ENCODE data around the gene ASCC1.
"Not testable (repeated sequence)": the region's sequence is repeated elsewhere in the genome, so short reads cannot be mapped to it uniquely, and the experiment has no call there.

ASCC1 gene

DNA sequence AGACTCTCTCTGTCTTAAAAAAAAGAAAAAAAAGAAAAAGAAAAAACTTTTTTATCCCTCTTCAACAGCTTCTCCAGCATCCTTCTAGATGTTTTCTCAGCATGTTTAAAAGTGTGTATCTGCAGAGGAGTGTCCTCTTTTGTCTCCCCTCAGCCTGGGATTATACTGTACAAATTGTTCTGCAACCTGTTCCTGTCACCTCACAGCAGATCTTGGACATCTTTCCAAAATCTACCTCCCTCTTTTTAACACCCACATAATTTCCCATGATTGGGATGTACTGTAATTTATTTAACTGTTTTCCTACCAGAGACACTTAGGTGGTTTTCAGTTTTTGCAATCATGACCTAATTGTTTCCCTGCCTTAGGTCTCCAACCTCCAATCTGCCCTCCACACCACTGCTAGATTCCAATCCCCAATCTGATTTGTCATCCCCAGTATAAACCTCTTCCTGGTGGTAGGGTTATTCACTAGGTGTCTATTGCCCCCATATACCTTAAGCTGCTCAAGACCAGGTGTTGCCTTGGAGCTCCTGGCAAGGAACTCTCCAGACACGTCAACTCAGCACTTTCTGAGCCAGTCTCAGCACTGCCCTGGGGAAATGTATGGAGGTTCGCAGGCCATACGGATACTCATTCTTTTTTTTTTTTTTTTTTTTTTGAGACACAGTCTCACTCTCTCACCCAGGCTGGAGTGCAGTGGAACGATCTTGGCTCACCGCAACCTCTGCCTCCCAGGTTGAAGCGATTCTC, 40.1 kb upstream of the ASCC1 start:
- no peak for DNase-seq (ENCODE audit: low spot score)
- TF ChIP-seq, protein P1, sequence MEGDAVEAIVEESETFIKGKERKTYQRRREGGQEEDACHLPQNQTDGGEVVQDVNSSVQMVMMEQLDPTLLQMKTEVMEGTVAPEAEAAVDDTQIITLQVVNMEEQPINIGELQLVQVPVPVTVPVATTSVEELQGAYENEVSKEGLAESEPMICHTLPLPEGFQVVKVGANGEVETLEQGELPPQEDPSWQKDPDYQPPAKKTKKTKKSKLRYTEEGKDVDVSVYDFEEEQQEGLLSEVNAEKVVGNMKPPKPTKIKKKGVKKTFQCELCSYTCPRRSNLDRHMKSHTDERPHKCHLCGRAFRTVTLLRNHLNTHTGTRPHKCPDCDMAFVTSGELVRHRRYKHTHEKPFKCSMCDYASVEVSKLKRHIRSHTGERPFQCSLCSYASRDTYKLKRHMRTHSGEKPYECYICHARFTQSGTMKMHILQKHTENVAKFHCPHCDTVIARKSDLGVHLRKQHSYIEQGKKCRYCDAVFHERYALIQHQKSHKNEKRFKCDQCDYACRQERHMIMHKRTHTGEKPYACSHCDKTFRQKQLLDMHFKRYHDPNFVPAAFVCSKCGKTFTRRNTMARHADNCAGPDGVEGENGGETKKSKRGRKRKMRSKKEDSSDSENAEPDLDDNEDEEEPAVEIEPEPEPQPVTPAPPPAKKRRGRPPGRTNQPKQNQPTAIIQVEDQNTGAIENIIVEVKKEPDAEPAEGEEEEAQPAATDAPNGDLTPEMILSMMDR (IDR thresholded peaks at IDR 0.05; ENCODE audit: extremely low read depth, insufficient read depth, missing control alignments): no peak
- in situ Hi-C loops (cut with MboI; ENCODE audit: low pct_unique_long_range_greater_than_20kb, low sequenced_read_pairs, unreplicated experiment): loop anchor here (10.0 kb wide), 1 partner anchor 79 kb away; no protein-coding TSS in a partner anchor

DNA sequence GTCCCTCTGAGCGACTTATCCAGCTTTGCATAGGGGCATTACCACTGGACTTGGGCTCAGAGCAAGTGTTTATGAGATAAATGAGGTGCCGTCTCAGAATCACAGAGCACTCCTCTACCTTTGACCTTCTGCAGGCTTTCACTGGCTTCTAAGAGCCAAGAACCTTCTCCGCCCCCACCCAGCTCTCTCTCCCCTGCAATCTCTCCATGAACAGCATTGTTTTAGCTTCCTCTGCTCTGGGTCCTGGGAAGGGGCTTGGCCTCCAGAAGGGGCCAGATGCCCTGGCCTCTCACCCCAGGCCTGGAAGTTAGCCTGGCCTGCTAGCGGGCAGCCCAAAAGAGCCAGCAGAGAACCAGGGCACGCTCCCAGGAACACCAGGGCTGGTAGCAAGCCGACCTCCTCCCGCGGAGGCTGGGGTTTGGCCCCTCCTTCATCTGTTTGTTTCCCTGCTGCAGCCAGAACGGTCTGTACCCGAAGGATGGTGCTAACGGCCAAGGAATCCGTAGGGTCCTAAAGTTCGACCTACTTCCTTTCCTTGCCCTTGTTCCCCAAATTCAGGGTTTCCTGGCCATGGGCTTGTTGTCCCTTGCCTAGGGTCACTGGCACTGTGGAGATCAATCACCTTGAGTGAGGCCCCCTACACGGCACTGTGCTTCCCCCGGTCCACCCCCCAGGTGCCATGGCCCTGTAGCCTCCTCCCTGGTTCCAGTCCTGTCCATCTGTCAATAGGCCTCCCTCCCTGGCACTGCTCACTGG, 38.9 kb upstream of the ASCC1 start:
- TF ChIP-seq, protein P1 (IDR thresholded peaks at IDR 0.05; ENCODE audit: extremely low read depth, insufficient read depth, missing control alignments): peak; percentile 3
- peak; percentile 55 for DNase-seq (ENCODE audit: low spot score)
- in situ Hi-C loops (cut with MboI; ENCODE audit: low pct_unique_long_range_greater_than_20kb, low sequenced_read_pairs, unreplicated experiment): loop anchor here (10.0 kb wide), 1 partner anchor 80 kb away; no protein-coding TSS in a partner anchor

GRCh38 chr10:72253578-72253977, 37.5 kb upstream of the ASCC1 start:
- in situ Hi-C loops (cut with MboI; ENCODE audit: low pct_unique_long_range_greater_than_20kb, low sequenced_read_pairs, unreplicated experiment): loop anchor here (10.0 kb wide), 1 partner anchor 81 kb away; no protein-coding TSS in a partner anchor
- no peak for DNase-seq (ENCODE audit: low spot score)

DNA sequence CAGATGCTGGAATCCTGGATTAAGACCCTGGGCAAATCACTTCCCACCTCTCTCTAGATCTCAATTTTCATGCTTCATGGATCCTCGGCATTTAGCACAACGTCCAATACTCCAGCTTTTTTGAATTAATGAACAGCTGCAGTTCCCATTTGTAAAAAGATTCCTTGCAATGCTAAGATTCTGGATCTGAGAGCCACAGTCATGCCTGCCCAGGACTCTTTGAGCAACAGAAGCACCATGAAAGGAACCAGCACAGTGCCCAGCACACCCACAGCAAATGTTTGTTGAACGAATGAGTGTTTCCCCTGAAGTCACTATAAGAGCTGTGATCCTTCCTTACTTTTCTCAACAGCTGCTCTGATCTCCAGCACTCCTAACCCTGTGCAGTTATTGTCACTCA, 36.9 kb upstream of the ASCC1 start:
- no peak for DNase-seq (ENCODE audit: low spot score)
- in situ Hi-C loops (cut with MboI; ENCODE audit: low pct_unique_long_range_greater_than_20kb, low sequenced_read_pairs, unreplicated experiment): loop anchor here (10.0 kb wide), 1 partner anchor 82 kb away; no protein-coding TSS in a partner anchor

More at GRCh38 chr10:72253578-72253977, 37.5 kb upstream of the ASCC1 start:
- TF ChIP-seq, protein P1 (IDR thresholded peaks at IDR 0.05; ENCODE audit: extremely low read depth, insufficient read depth, missing control alignments): no peak

GRCh38 chr10:72251635-72252034, 35.6 kb upstream of the ASCC1 start:
- TF ChIP-seq, protein P1 (IDR thresholded peaks at IDR 0.05; ENCODE audit: extremely low read depth, insufficient read depth, missing control alignments): no peak
- no peak for DNase-seq (ENCODE audit: low spot score)
- in situ Hi-C loops (cut with MboI; ENCODE audit: low pct_unique_long_range_greater_than_20kb, low sequenced_read_pairs, unreplicated experiment): loop anchor here (10.0 kb wide), 1 partner anchor 83 kb away; no protein-coding TSS in a partner anchor

More for the DNA sequence above, 36.9 kb upstream of the ASCC1 start:
- TF ChIP-seq, protein P1 (IDR thresholded peaks at IDR 0.05; ENCODE audit: extremely low read depth, insufficient read depth, missing control alignments): no peak

GRCh38 chr10:72250666-72251065, 34.6 kb upstream of the ASCC1 start:
- no peak for DNase-seq (ENCODE audit: low spot score)
- in situ Hi-C loops (cut with MboI; ENCODE audit: low pct_unique_long_range_greater_than_20kb, low sequenced_read_pairs, unreplicated experiment): loop anchor here (10.0 kb wide), 1 partner anchor 84 kb away; no protein-coding TSS in a partner anchor
- TF ChIP-seq, protein P1 (IDR thresholded peaks at IDR 0.05; ENCODE audit: extremely low read depth, insufficient read depth, missing control alignments): no peak

DNA sequence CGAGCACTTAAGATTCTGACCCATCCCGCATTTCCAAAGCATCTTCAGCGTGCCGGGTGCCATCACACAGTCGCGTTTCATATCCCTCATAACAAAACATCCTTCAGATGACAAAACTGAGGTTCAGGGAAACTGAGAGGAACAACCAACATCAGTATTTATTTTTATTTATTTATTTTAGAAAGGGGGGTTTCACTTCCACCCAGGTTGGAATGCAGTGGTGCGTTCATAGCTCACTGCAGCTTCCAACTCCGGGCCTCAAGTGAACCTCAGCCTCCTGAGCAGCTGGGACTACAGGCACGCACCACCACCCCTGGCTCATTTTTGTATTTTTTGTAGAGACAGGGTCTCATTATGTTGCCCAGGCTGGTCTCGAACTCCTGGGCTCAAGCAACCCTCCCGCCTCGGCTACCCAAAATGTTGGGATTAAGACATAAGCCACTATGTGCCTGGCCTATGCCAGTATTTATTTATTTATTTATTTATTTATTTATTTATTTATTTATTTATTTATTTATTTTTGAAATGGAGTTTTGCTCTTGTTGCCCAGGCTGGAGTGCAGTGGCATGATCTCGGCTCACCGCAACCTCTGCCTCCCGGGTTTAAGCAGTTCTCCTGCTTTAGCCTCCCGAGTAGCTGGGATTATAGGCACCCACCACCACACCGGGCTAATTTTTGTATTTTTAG, 33.2 kb upstream of the ASCC1 start:
- DNase-seq (ENCODE audit: low spot score); in situ Hi-C loops (cut with MboI; ENCODE audit: low pct_unique_long_range_greater_than_20kb, low sequenced_read_pairs, unreplicated experiment): not testable (repeated sequence)
